Measurements from ENCODE around the gene CLP1. TPM values are rescaled to one million over a fixed set of nuclear protein-coding genes. Genes with fewer than 3 reads are reported as not detected.

Gene CLP1
- total RNA-seq, 2 donors from 2014 or later: 15.0 TPM

DNA sequence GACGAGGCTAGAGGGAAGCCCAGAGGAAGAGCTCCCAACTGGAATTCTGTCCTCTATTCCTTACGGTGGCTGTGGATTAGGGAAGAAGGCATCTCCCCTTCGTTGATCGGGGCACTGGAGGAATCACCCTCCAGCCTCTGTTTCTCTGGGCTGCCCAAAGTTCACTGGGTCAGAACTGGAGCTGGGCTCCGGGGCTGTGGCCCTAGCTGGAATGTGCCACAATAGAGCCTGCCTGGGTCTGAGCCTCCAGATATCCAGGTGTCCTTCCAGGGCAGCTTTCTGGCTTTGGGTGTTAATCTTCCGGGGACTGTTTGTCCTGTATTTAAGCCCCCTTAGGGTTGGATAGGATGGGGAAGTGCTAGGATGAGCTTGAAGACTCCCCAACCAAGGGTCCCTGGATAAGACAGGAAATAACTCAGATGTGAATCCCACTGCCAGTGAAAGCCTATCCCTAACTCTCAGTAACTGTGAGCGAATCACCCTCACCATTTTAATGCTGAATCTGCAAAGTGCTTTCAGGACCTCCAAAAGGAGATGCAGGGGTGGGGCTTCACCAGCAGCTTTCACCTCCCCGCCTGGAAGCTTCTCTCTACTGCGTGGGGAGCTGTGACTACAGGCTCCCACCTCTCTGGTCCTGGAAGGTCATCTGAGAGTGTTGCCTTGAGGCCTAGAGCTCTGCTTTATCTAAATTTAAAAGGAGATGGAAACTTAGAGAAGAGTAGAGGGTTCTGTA is 17.3 kb upstream of the CLP1 start:
- ATAC-seq (ENCODE audit: insufficient number of reproducible peaks, low FRiP score, low read depth): no peak
- Histone ChIP-seq H3K9me3 (no peaks in the 10 kb centered on the region), H3K27ac (no peak overlapping the region), H3K4me3 (peak overlapping the region; percentile 96), H3K4me1 (ENCODE audit: control insufficient read depth in 1 of 2, low read depth in 2 of 2) (peaks cover 20 to 43% of the 10 kb centered on the region in 2 donors), H3K27me3 (replicated peaks; ENCODE audit: insufficient read depth) (no peaks in the 10 kb centered on the region), H3K36me3 (no peaks in the 10 kb centered on the region)
- TF ChIP-seq, protein P1, sequence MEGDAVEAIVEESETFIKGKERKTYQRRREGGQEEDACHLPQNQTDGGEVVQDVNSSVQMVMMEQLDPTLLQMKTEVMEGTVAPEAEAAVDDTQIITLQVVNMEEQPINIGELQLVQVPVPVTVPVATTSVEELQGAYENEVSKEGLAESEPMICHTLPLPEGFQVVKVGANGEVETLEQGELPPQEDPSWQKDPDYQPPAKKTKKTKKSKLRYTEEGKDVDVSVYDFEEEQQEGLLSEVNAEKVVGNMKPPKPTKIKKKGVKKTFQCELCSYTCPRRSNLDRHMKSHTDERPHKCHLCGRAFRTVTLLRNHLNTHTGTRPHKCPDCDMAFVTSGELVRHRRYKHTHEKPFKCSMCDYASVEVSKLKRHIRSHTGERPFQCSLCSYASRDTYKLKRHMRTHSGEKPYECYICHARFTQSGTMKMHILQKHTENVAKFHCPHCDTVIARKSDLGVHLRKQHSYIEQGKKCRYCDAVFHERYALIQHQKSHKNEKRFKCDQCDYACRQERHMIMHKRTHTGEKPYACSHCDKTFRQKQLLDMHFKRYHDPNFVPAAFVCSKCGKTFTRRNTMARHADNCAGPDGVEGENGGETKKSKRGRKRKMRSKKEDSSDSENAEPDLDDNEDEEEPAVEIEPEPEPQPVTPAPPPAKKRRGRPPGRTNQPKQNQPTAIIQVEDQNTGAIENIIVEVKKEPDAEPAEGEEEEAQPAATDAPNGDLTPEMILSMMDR (IDR thresholded peaks at IDR 0.05): no peak
- DNase-seq (ENCODE audit: low spot score): no peak

DNA sequence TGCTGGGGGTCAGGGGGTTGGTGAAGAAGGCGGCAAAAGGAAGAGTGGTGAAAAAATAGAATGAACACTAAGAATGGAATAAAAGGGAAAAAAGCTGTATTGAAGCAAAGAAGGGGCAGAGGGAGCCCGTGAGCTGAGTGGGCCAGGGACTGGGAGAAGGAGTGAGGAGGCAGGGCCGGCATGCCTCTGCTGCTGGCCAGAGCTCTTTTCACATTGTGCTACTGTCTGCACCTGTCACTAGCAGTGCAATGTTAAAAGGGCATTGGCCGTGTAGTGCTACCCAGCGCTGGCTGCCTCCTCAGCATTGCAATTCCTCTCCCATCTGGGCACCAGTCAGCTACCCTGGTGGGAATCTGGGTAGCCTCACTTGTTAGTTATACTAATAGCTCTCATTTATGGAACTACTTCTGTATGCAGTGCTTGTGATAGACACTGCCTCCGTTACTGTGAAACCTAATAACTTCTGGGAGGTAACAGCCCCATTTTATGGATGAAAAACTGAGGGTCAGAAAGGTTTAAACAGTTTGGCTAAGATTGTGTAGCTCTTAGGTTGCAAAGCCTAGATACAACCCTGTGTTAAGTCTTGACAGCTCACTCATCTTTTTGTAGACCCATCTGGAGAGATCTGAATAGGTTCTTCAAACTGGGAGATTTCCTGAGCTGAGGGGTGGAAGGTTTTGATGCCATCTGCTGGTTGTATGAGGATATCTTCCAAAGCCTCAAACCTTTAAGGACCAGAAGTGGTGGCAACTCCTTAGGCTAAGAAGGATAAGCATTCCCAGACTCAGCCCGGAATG is 16.4 kb upstream of the CLP1 start:
- DNase-seq (ENCODE audit: low spot score): no peak
- H3K36me3 ChIP-seq: no peaks in the 10 kb centered on the region
- ATAC-seq (ENCODE audit: insufficient number of reproducible peaks, low FRiP score, low read depth): no peak
- TF ChIP-seq, protein P1 (IDR thresholded peaks at IDR 0.05): peak; percentile 30
- no peaks in the 10 kb centered on the region for H3K27me3 ChIP-seq (replicated peaks; ENCODE audit: insufficient read depth)
- H3K4me3 ChIP-seq: no peak overlapping the region
- H3K4me1 ChIP-seq (ENCODE audit: control insufficient read depth in 1 of 2, low read depth in 2 of 2): peaks cover 20 to 49% of the 10 kb centered on the region in 2 donors
- H3K27ac ChIP-seq: no peak overlapping the region
- H3K9me3 ChIP-seq: no peaks in the 10 kb centered on the region

DNA sequence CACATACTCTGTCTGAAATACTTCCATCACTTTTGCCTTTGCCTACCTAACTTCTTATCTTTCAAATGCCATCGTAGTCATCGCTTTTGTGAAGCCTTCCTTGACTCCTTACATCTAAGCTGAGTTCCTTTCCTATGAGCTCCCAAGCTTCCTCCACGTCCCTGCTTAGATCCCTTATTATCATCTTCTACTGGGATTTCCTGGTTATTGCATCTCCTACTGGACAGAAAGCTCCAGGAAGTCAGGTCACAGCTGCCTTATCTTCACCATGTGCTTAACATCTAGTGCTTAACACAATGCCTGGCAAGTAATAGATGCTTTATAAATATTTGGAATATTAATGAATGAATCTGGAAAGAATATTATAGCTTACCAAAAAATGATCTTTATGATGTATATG is 13.8 kb upstream of the CLP1 start:
- H3K36me3 ChIP-seq: no peaks in the 10 kb centered on the region
- peaks cover 28 to 63% of the 10 kb centered on the region in 2 donors for H3K4me1 ChIP-seq (ENCODE audit: control insufficient read depth in 1 of 2, low read depth in 2 of 2)
- TF ChIP-seq, protein P1 (IDR thresholded peaks at IDR 0.05): no peak
- H3K4me3 ChIP-seq: no peak overlapping the region
- H3K9me3 ChIP-seq: no peaks in the 10 kb centered on the region
- ATAC-seq (ENCODE audit: insufficient number of reproducible peaks, low FRiP score, low read depth) (no peak), DNase-seq (ENCODE audit: low spot score) (no peak)
- no peaks in the 10 kb centered on the region for H3K27me3 ChIP-seq (replicated peaks; ENCODE audit: insufficient read depth)
- no peak overlapping the region for H3K27ac ChIP-seq

DNA sequence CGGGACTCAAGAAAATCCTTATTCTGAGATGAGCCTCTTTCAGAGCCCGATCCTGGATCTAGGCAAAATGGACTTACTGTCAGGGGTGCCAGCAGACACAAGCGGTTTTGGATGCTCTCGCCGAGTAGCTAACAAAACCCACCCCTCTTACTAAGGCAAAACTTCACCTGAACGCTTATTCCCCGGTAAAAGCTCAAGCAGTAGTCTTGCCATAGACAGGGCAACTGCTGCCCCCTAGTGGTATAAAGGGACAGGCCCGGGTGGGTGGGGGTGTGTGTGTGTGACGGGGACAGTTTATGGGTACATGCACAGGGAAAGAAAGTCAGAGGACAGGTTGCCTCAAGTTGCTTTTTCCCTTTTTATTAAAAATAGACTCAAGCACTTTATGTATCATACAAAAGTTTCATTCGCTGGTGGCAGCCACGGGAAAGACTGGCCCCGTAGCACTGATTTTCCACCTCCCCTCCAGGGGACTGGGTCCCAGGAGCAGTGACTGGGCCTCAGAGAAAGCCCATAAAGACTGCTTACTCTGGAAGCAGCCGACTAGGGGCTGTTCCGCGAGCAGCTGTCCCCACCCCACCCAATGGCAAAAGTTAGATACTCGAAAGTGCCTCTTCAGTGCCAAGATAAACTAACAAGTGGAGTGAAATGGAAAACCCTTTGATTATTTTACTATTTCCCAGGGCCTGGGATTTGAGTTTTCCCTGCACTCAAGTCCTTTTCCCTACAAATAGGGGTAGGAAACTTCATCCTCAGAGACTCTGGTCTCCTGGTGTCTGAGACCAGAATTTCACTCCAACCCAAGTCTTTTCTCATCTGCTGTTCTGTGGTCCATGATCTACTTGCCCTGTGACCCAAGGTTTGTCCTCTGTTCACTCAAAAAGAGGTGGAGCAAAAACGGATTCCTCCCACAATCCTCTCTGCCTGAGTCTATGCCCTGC is 12.5 kb upstream of the CLP1 start:
- Histone ChIP-seq H3K4me1 (ENCODE audit: control insufficient read depth in 1 of 2, low read depth in 2 of 2) (peaks cover 19 to 60% of the 10 kb centered on the region in 2 donors), H3K36me3 (no peaks in the 10 kb centered on the region), H3K27me3 (replicated peaks; ENCODE audit: insufficient read depth) (no peaks in the 10 kb centered on the region), H3K4me3 (peak overlapping the region; percentile 34), H3K9me3 (no peaks in the 10 kb centered on the region), H3K27ac (peak overlapping the region in 1 of 2 donors; percentile 13)
- TF ChIP-seq, protein P1 (IDR thresholded peaks at IDR 0.05): peak; percentile 94
- DNase-seq (ENCODE audit: low spot score) (peak; percentile 71), ATAC-seq (ENCODE audit: insufficient number of reproducible peaks, low FRiP score, low read depth) (no peak)

Measured in thoracic aorta (tissue), 2 donors.